OCI-LY3 (cell line): ENCODE data around the gene CNTNAP1.
A peak's percentile ranks its signal among the peaks of the same experiment; 100 is the strongest.

Experiments
- H2AFZ ChIP-seq: fragments of 200-600, 300-600 bp; shearing (Covaris generic); 2 replicates; pipeline ENCODE4 v1.6.0; 2014; ENCODE audit warnings: antibody characterized with exemption, low read depth, low read length
- H3K27ac ChIP-seq: fragments of 200-600, 300-600 bp; sonication (generic); 2 replicates; pipeline ENCODE4 v1.5.1; 2014; ENCODE audit warnings: mild to moderate bottlenecking, low read length, moderate library complexity, mixed read lengths
- H3K27me3 ChIP-seq: fragments of 200-600, 300-600 bp; sonication (generic); 2 replicates; pipeline ENCODE4 v1.6.1; 2014; ENCODE audit warnings: low read depth, low read length, mixed read lengths
- H3K36me3 ChIP-seq: fragments of 200-600, 300-600 bp; sonication (generic); replicated peaks from 2 replicates; pipeline ENCODE3; 2014; ENCODE audit warnings: low read depth, low read length, mixed read lengths
- H3K4me1 ChIP-seq: fragments of 300-600, 200-600 bp; sonication (generic); 2 replicates; pipeline ENCODE4 v1.6.1; 2014; ENCODE audit warnings: low read length, mixed read lengths
- H3K4me2 ChIP-seq: fragments of 200-600, 300-600 bp; sonication (generic); 2 replicates; pipeline ENCODE4 v1.6.1; 2014; ENCODE audit warnings: low read length, mixed read lengths
- H3K4me3 ChIP-seq: fragments of 300-600, 200-600 bp; sonication (generic); 2 replicates; pipeline ENCODE4 v1.5.1; 2014; ENCODE audit warnings: antibody characterized with exemption, mild to moderate bottlenecking, low read length, moderate library complexity
- H3K79me2 ChIP-seq: fragments of 300-600, 200-600 bp; shearing (Covaris generic); 2 replicates; pipeline ENCODE4 v1.6.1; 2014; ENCODE audit warnings: mild to moderate bottlenecking, low read length, mixed read lengths
- H3K9ac ChIP-seq: fragments of 300-600, 200-600 bp; shearing (Covaris generic); 2 replicates; pipeline ENCODE4 v1.6.0; 2014; ENCODE audit warnings: mild to moderate bottlenecking, low read length, moderate library complexity
- H3K9me3 ChIP-seq: fragments of 200-600, 300-600 bp; shearing (Covaris generic); 2 replicates; pipeline ENCODE4 v1.6.1; 2014; ENCODE audit warnings: low read length, mixed read lengths; ENCODE audit not compliant: insufficient read depth
- H4K20me1 ChIP-seq: fragments of 200-600, 300-600 bp; sonication (generic); 2 replicates; pipeline ENCODE4 v1.6.1; 2016; ENCODE audit warnings: low read length, mixed read lengths; ENCODE audit not compliant: insufficient read depth
- CTCF ChIP-seq: fragments of 200-600, 300-600 bp; sonication (generic); IDR thresholded peaks from 2 replicates; pipeline ENCODE4 v1.5.1; 2014; ENCODE audit warnings: antibody characterized with exemption, low read length, low read depth
- EZH2phosphoT487 ChIP-seq: fragments of 200-600 bp; shearing (Covaris generic); IDR thresholded peaks from 2 replicates; pipeline ENCODE4 v1.6.1; 2018; ENCODE audit warnings: antibody characterized with exemption, mixed run types, low read depth

Gene CNTNAP1

GRCh38 chr17:42699415-42699740 is 17.0 kb downstream of the CNTNAP1 start:
- H3K4me1 ChIP-seq, result peaks cover 35% of the 10 kb centered on the region
- H2AFZ ChIP-seq, result no peak overlapping the region
- H3K27me3 ChIP-seq, result no peaks in the 10 kb centered on the region
- H4K20me1 ChIP-seq, result no peaks in the 10 kb centered on the region
- no peaks in the 10 kb centered on the region for H3K9me3 ChIP-seq
- no peak overlapping the region for H3K4me3 ChIP-seq
- H3K79me2 ChIP-seq, result no peaks in the 10 kb centered on the region
- no peak overlapping the region for H3K9ac ChIP-seq
- H3K4me2 ChIP-seq, result no peak overlapping the region
- no peak overlapping the region for H3K27ac ChIP-seq
- no peak for TF ChIP-seq EZH2phosphoT487
- TF ChIP-seq CTCF, result no peak
- H3K36me3 ChIP-seq, result peaks cover 61% of the 10 kb centered on the region

- no peak overlapping the region for H3K27ac ChIP-seq
- TF ChIP-seq EZH2phosphoT487, result no peak
- no peak for TF ChIP-seq CTCF
- H3K79me2 ChIP-seq, result no peaks in the 10 kb centered on the region
- peaks cover 46% of the 10 kb centered on the region for H3K4me1 ChIP-seq
- no peaks in the 10 kb centered on the region for H4K20me1 ChIP-seq
- H3K27me3 ChIP-seq, result no peaks in the 10 kb centered on the region
- no peak overlapping the region for H3K9ac ChIP-seq
- H3K4me3 ChIP-seq, result no peak overlapping the region
- peaks cover 54% of the 10 kb centered on the region for H3K36me3 ChIP-seq
- H3K9me3 ChIP-seq, result no peaks in the 10 kb centered on the region
- no peak overlapping the region for H2AFZ ChIP-seq
- no peak overlapping the region for H3K4me2 ChIP-seq
These were observed 18.4 kb downstream of the CNTNAP1 start for GRCh38 chr17:42700586-42701289.

GRCh38 chr17:42702446-42702845 is 20.1 kb downstream of the CNTNAP1 start:
- Histone ChIP-seq H3K36me3 (peaks cover 53% of the 10 kb centered on the region), H3K9me3 (no peaks in the 10 kb centered on the region), H3K4me3 (peak overlapping the region; percentile 27; the same call in 1 of the 2 replicates), H4K20me1 (no peaks in the 10 kb centered on the region), H2AFZ (no peak overlapping the region), H3K4me1 (peaks cover 63% of the 10 kb centered on the region), H3K4me2 (peak overlapping the region; percentile 63), H3K9ac (peak overlapping the region; percentile 64), H3K27ac (peak overlapping the region; percentile 78), H3K27me3 (no peaks in the 10 kb centered on the region), H3K79me2 (no peaks in the 10 kb centered on the region)
- TF ChIP-seq CTCF (no peak), EZH2phosphoT487 (no peak)

GRCh38 chr17:42704490-42704836 is 22.1 kb downstream of the CNTNAP1 start:
- peaks cover 60% of the 10 kb centered on the region for H3K36me3 ChIP-seq

More at GRCh38 chr17:42704490-42704836, 22.1 kb downstream of the CNTNAP1 start:
- no peak for TF ChIP-seq EZH2phosphoT487
- no peak for TF ChIP-seq CTCF
- no peaks in the 10 kb centered on the region for H4K20me1 ChIP-seq
- H3K4me2 ChIP-seq, result peak overlapping the region; percentile 63
- peak overlapping the region; percentile 15; the same call in 1 of the 2 replicates for H3K4me3 ChIP-seq
- no peaks in the 10 kb centered on the region for H3K79me2 ChIP-seq
- H3K4me1 ChIP-seq, result peaks cover 83% of the 10 kb centered on the region
- H3K9me3 ChIP-seq, result no peaks in the 10 kb centered on the region
- H3K9ac ChIP-seq, result peak overlapping the region; percentile 54
- no peaks in the 10 kb centered on the region for H3K27me3 ChIP-seq
- no peak overlapping the region for H2AFZ ChIP-seq
- H3K27ac ChIP-seq, result peak overlapping the region; percentile 92
